ENCODE measurements around the gene NPTX2. TPM values are rescaled to one million over a fixed set of nuclear protein-coding genes. Genes with fewer than 3 reads are reported as not detected.

The NPTX2 gene
- total and polyA plus RNA-seq, 10 of the 15 experiments (the other 5 are each of a cell fraction or from before 2014, with no cell fraction given): 0.04 TPM; not detected in 9

GRCh38 chr7:98641646-98642500 is 24.8 kb downstream of the NPTX2 start (continued):
- TF ChIP-seq IRF3 (IDR thresholded peaks at IDR 0.05): no peak
- TF ChIP-seq USF1 (IDR thresholded peaks at IDR 0.05; ENCODE audit: borderline replicate concordance, extremely low read length, insufficient read depth, low read depth, low read length): no peak
- no peak for TF ChIP-seq POLR2AphosphoS5 (IDR thresholded peaks at IDR 0.05; ENCODE audit: low read length)
- TF ChIP-seq POU2F2 (IDR thresholded peaks at IDR 0.05; ENCODE audit: borderline replicate concordance, low read depth, low read length): peak; percentile 97; the same call in 2 of the 3 replicates
- TF ChIP-seq LARP7 (IDR thresholded peaks at IDR 0.05): no peak
- TF ChIP-seq ETV6 (conservative IDR thresholded peaks at IDR 0.05 in 1 of 2, IDR thresholded peaks at IDR 0.05 in 1 of 2; ENCODE audit: borderline replicate concordance in 1 of 2, low read depth in 1 of 2): no peak
- 0 out of 2 replicates have a peak, but pooled peaks have one; percentile 22 for TF ChIP-seq YY1 (IDR thresholded peaks at IDR 0.05; ENCODE audit: low read depth, low read length)
- no peak for TF ChIP-seq RCOR1 (conservative IDR thresholded peaks at IDR 0.05; ENCODE audit: low read depth, low read length)
- no peak for TF ChIP-seq KDM1A (IDR thresholded peaks at IDR 0.05; ENCODE audit: borderline replicate concordance)
- no peak for TF ChIP-seq ASH2L (IDR thresholded peaks at IDR 0.05; ENCODE audit: borderline replicate concordance, low read depth)
- TF ChIP-seq MAX (IDR thresholded peaks at IDR 0.05; ENCODE audit: low read depth, low read length): no peak
- no peak for TF ChIP-seq E2F4 (IDR thresholded peaks at IDR 0.05; ENCODE audit: low read depth, low read length)
- no peak for TF ChIP-seq CHD1 (IDR thresholded peaks at IDR 0.05; ENCODE audit: low read depth, low read length)
- no peak for TF ChIP-seq HDAC2 (IDR thresholded peaks at IDR 0.05)
- no peak for TF ChIP-seq MLLT1 (IDR thresholded peaks at IDR 0.05)
- TF ChIP-seq BCLAF1 (IDR thresholded peaks at IDR 0.05): no peak
- TF ChIP-seq FOXM1 (IDR thresholded peaks at IDR 0.05; ENCODE audit: low read depth, low read length): peak; percentile 75
- TF ChIP-seq ZBED1 (IDR thresholded peaks at IDR 0.05; ENCODE audit: borderline replicate concordance): no peak
- TF ChIP-seq ATF2 (IDR thresholded peaks at IDR 0.05; ENCODE audit: low read length): peak; percentile 23
- no peak for TF ChIP-seq NRF1 (conservative IDR thresholded peaks at IDR 0.05; ENCODE audit: low read depth, low read length)
